HFFc6 (cell line): Measurements from ENCODE around the gene NFATC2. TPM values are rescaled to one million over a fixed set of nuclear protein-coding genes. Genes with fewer than 3 reads are reported as not detected.

Experiments used
- DNase-seq: peaks from one replicate; pipeline ENCODE4 v3.0.0-alpha.2; 2018
- H3K27ac Mint-ChIP-seq: 2 replicates; pipeline ENCODE4 v1.8.0; 2020; ENCODE audit warnings: mild to moderate bottlenecking, mixed read lengths
- H3K27me3 Mint-ChIP-seq: 2 replicates; pipeline ENCODE4 v1.8.0; 2021; ENCODE audit warnings: mild to moderate bottlenecking, moderate library complexity, mixed read lengths; ENCODE audit not compliant: insufficient read depth
- H3K36me3 Mint-ChIP-seq: 2 replicates; pipeline ENCODE4 v1.8.0; 2021; ENCODE audit warnings: low read depth, mixed read lengths
- H3K4me1 Mint-ChIP-seq: 2 replicates; pipeline ENCODE4 v1.8.0; 2020; ENCODE audit warnings: low read depth, mixed read lengths
- H3K4me3 Mint-ChIP-seq: 2 replicates; pipeline ENCODE4 v1.8.0; 2020; ENCODE audit warnings: mild to moderate bottlenecking, moderate library complexity, mixed read lengths
- H3K9me3 Mint-ChIP-seq: 2 replicates; pipeline ENCODE4 v1.8.0; 2020; ENCODE audit warnings: mild to moderate bottlenecking, mixed read lengths
- total RNA-seq, 6 experiments: library from RNA; stranded (reverse); fragmentation: NEBNext Ultra II Directional; extraction: Animal tissue kit (Norgen Biotek cat#: 25700); gene quantifications; 2 replicates in 1 of 6; 3 replicates in 5 of 6; pipeline ENCODE4 v1.2.3, GENCODE V29; 2021
- TF ChIP-seq, protein P1 (sequence below): fragments of 200-600 bp; sonication (generic); IDR thresholded peaks from 2 replicates; pipeline ENCODE4 v1.5.0; 2021; ENCODE audit warnings: antibody characterized with exemption, mild to moderate bottlenecking

The NFATC2 gene
- total RNA-seq, 6 experiments from 2014 or later = 0.50 to 1.1 (median 0.84) TPM

DNA sequence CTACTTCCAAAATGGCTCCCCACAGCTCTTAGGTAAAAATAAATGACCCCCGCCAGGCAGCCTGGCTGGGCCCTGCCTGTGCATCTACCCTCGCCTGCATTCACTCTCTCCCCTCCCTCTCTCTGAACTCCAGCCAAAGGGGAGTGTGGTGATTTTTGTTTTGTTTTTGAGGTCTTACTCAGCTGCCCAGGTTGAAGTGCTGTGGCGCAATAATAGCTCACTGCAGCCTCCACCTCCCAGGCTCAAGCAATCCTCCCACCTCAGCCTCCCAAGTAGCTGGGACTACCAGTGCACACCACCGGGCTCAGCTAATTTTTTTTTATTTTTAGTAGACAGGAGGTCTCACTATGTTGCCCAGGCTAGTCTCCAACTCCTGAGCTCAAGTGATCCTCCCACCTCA lies 15.8 kb downstream of the NFATC2 start:
- no peaks in the 10 kb centered on the region for H3K9me3 Mint-ChIP-seq
- H3K4me1 Mint-ChIP-seq = peaks cover 37% of the 10 kb centered on the region
- no peak overlapping the region for H3K27ac Mint-ChIP-seq
- H3K36me3 Mint-ChIP-seq = no peaks in the 10 kb centered on the region
- TF ChIP-seq, protein P1, sequence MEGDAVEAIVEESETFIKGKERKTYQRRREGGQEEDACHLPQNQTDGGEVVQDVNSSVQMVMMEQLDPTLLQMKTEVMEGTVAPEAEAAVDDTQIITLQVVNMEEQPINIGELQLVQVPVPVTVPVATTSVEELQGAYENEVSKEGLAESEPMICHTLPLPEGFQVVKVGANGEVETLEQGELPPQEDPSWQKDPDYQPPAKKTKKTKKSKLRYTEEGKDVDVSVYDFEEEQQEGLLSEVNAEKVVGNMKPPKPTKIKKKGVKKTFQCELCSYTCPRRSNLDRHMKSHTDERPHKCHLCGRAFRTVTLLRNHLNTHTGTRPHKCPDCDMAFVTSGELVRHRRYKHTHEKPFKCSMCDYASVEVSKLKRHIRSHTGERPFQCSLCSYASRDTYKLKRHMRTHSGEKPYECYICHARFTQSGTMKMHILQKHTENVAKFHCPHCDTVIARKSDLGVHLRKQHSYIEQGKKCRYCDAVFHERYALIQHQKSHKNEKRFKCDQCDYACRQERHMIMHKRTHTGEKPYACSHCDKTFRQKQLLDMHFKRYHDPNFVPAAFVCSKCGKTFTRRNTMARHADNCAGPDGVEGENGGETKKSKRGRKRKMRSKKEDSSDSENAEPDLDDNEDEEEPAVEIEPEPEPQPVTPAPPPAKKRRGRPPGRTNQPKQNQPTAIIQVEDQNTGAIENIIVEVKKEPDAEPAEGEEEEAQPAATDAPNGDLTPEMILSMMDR = no peak
- no peak overlapping the region for H3K4me3 Mint-ChIP-seq
- H3K27me3 Mint-ChIP-seq = peaks cover 3% of the 10 kb centered on the region
- DNase-seq = no peak

GRCh38 chr20:51526106-51526470 lies 16.4 kb downstream of the NFATC2 start:
- peaks cover 3% of the 10 kb centered on the region for H3K27me3 Mint-ChIP-seq
- no peak for DNase-seq
- H3K9me3 Mint-ChIP-seq = no peaks in the 10 kb centered on the region
- H3K4me3 Mint-ChIP-seq = no peak overlapping the region
- no peaks in the 10 kb centered on the region for H3K36me3 Mint-ChIP-seq
- TF ChIP-seq, protein P1 = no peak
- H3K4me1 Mint-ChIP-seq = peaks cover 30% of the 10 kb centered on the region
- no peak overlapping the region for H3K27ac Mint-ChIP-seq

- Mint-ChIP-seq H3K4me1 (peaks cover 24% of the 10 kb centered on the region), H3K27ac (no peak overlapping the region), H3K4me3 (no peak overlapping the region), H3K9me3 (no peaks in the 10 kb centered on the region), H3K27me3 (peaks cover 3% of the 10 kb centered on the region), H3K36me3 (no peaks in the 10 kb centered on the region)
- TF ChIP-seq, protein P1 = no peak
- DNase-seq = no peak
Observed at GRCh38 chr20:51525241-51526105, 17.0 kb downstream of the NFATC2 start.

GRCh38 chr20:51523276-51524013 lies 19.1 kb downstream of the NFATC2 start:
- H3K4me3 Mint-ChIP-seq = no peak overlapping the region
- no peak for DNase-seq
- H3K27me3 Mint-ChIP-seq = peaks cover 2% of the 10 kb centered on the region; the same call in 1 of the 2 replicates
- TF ChIP-seq, protein P1 = no peak
- no peak overlapping the region for H3K27ac Mint-ChIP-seq
- H3K36me3 Mint-ChIP-seq = no peaks in the 10 kb centered on the region
- H3K4me1 Mint-ChIP-seq = peaks cover 4% of the 10 kb centered on the region
- H3K9me3 Mint-ChIP-seq = no peaks in the 10 kb centered on the region

DNA sequence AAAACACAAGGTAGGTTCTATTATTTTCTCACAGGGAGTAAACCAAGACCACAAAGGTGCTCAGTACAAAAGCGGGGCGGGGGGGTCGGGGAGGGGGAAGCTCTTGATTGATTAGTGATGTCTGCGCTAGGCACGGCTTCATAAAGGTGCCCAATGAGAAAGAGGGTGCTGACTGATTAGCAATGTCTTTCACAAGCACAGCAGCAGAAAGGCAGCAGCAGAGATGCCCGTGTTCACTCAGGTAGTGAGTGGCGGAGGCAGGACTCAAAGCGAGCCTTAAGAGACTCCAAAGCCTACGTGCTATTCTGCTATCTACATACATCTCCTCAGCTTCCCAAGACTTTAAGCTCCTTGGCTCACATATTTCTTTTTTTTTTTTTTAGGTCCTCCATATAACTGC lies 20.3 kb downstream of the NFATC2 start:
- DNase-seq = no peak
- Mint-ChIP-seq H3K27me3 (peaks cover 2% of the 10 kb centered on the region; the same call in 1 of the 2 replicates), H3K4me1 (no peaks in the 10 kb centered on the region), H3K36me3 (no peaks in the 10 kb centered on the region), H3K27ac (no peak overlapping the region), H3K4me3 (no peak overlapping the region), H3K9me3 (no peaks in the 10 kb centered on the region)
- TF ChIP-seq, protein P1 = no peak
